ENCODE data around the gene CD63. TPM values are rescaled to one million over a fixed set of nuclear protein-coding genes. Genes with fewer than 3 reads are reported as not detected.

The CD63 gene
- total and polyA plus RNA-seq, 8 donors, result 71.2 to 1,329 (median 464) TPM

DNA sequence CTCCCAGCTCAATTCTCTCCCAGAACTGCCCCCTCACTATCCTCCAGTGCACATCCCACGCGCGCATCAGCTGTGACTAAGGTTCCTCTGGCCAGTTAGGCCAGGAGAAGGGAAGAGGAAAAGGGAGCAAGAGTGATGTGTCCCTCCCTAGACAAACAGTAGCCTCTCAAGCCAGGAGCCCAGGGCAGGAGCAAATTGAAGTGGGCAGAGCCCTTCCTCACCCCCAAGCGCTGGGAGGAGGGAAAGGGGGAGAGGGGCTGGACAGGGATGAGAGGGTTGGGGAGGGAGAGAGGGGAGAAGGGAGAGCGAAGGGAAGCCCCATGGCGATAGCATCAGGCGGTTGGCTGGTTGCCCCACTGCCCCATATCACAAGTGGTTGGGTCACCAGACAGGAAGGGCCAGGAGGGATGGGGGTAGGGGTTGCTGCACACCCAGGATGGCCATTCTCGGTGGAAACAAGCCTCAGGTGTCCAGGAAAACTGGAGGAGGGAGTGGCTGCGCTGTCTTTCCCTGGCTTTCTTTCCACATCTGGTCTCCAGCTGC lies 1.1 kb downstream of the CD63 start:
- Histone ChIP-seq H3K36me3 (peaks cover 31 to 46% (median 40%) of the 10 kb centered on the region in 4 donors), H3K4me3 (peak overlapping the region; percentile 75 to 96 (median 91)), H3K27me3 (no peaks in the 10 kb centered on the region), H3K4me1 (peaks cover 58 to 72% (median 66%) of the 10 kb centered on the region in 4 donors), H3K9me3 (no peaks in the 10 kb centered on the region), H3K27ac (peak overlapping the region; percentile 94 to 100 (median 99))
- no peak for TF ChIP-seq EP300 (IDR thresholded peaks at IDR 0.05)
- peak in 2 of 3 donors; percentile 45 to 46 for TF ChIP-seq POLR2AphosphoS5 (IDR thresholded peaks at IDR 0.05)
- 5 to 14% (median 7%) methylated on average over 9 of the region's 9 CpGs for WGBS, 5 donors
- intact Hi-C loops (cut with DNase I; ENCODE audit: low total_unique reads), result no loop called here
- DNase-seq, result peak; percentile 75 to 80

DNA sequence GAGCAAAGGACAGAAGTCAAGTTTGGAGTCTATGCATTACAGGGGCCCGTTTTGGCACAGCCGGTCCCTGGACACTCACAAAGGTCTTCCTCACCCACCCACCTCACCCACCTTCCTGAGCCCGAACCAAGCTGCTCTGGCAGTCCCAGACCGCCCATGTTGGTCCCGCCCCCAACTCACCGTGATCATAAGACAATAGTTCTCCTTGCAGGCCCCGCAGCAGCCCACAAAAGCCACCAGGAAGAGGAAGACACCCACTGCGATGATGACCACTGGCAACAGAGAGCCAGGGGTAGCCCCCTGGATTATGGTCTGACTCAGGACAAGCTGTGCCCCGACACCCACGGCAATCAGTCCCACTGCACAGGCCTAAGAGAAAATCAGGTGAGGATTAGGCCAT lies 1.8 kb downstream of the CD63 start:
- intact Hi-C loops (cut with DNase I; ENCODE audit: low total_unique reads), result no loop called here
- Histone ChIP-seq H3K36me3 (peaks cover 31 to 48% (median 40%) of the 10 kb centered on the region in 4 donors), H3K27ac (peak overlapping the region; percentile 94 to 100 (median 99)), H3K4me3 (peak overlapping the region; percentile 75 to 96 (median 91)), H3K4me1 (peaks cover 61 to 77% (median 70%) of the 10 kb centered on the region in 4 donors), H3K9me3 (no peaks in the 10 kb centered on the region), H3K27me3 (no peaks in the 10 kb centered on the region)
- 11 to 41% (median 19%) methylated on average over 6 to 10 of the region's 10 CpGs for WGBS, 5 donors
- TF ChIP-seq POLR2A (IDR thresholded peaks at IDR 0.05) (no peak), POLR2AphosphoS5 (IDR thresholded peaks at IDR 0.05) (no peak)
- TF ChIP-seq, protein P1, sequence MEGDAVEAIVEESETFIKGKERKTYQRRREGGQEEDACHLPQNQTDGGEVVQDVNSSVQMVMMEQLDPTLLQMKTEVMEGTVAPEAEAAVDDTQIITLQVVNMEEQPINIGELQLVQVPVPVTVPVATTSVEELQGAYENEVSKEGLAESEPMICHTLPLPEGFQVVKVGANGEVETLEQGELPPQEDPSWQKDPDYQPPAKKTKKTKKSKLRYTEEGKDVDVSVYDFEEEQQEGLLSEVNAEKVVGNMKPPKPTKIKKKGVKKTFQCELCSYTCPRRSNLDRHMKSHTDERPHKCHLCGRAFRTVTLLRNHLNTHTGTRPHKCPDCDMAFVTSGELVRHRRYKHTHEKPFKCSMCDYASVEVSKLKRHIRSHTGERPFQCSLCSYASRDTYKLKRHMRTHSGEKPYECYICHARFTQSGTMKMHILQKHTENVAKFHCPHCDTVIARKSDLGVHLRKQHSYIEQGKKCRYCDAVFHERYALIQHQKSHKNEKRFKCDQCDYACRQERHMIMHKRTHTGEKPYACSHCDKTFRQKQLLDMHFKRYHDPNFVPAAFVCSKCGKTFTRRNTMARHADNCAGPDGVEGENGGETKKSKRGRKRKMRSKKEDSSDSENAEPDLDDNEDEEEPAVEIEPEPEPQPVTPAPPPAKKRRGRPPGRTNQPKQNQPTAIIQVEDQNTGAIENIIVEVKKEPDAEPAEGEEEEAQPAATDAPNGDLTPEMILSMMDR (IDR thresholded peaks at IDR 0.05), result no peak
- DNase-seq, result no peak

DNA sequence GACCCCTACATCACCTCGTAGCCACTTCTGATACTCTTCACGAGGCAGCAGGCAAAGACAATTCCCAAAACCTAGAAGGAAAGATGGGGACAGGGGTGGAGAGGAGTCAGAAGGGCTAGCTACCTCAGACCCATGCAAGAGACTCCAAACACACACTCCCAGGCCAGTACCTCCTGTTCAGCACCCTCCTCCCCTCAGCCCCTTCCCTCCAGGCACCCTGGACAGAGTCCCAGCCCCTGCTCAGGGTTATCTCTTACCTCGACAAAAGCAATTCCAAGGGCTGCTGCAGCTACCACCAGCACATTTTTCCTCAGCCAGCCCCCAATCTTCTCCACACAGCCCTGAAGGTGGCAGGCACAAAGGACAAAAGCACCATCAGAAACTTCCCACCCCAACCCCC lies 3.3 kb downstream of the CD63 start:
- WGBS, 5 donors, result 38 to 49% (median 43%) methylated on average over 3 of the region's 3 CpGs
- Histone ChIP-seq H3K27me3 (no peaks in the 10 kb centered on the region), H3K27ac (peak overlapping the region in 3 of 5 donors; percentile 97 to 100 (median 100)), H3K4me3 (peak overlapping the region in 1 of 4 donors; percentile 89), H3K4me1 (peaks cover 71 to 81% (median 78%) of the 10 kb centered on the region in 4 donors), H3K36me3 (peaks cover 31 to 48% (median 40%) of the 10 kb centered on the region in 4 donors), H3K9me3 (no peaks in the 10 kb centered on the region)
- intact Hi-C loops (cut with DNase I; ENCODE audit: low total_unique reads), result no loop called here
- DNase-seq, result no peak
- TF ChIP-seq, protein P1 (IDR thresholded peaks at IDR 0.05), result no peak
- TF ChIP-seq POLR2A (IDR thresholded peaks at IDR 0.05) (no peak), EP300 (IDR thresholded peaks at IDR 0.05) (no peak), POLR2AphosphoS5 (IDR thresholded peaks at IDR 0.05) (no peak)

DNA sequence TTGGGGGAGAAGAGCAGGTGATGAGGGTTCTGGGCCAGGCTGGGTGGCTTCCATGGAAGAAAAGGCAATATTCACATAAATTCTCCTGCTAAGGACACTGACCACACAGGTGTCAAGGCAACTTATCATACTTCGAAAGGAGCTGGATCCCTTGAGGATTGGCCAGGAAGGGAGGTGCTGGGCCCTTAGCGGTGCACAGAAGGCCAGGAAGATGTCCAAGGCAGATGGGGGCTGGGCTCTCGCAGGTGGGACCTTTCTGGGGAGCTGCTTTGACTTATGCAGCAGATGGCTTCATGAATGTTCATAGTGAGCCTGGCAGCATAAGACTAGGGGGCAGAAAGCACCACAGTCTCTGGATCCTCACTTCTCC lies 3.9 kb downstream of the CD63 start:
- Histone ChIP-seq H3K36me3 (peaks cover 31 to 53% (median 40%) of the 10 kb centered on the region in 4 donors), H3K27me3 (no peaks in the 10 kb centered on the region), H3K27ac (peak overlapping the region in 3 of 5 donors; percentile 39 to 100 (median 97)), H3K9me3 (no peaks in the 10 kb centered on the region), H3K4me3 (peak overlapping the region in 1 of 4 donors; percentile 89), H3K4me1 (peaks cover 71 to 81% (median 78%) of the 10 kb centered on the region in 4 donors)
- intact Hi-C loops (cut with DNase I; ENCODE audit: low total_unique reads), result no loop called here
- 28 to 50% (median 38%) methylated on average over 3 of the region's 3 CpGs for WGBS, 5 donors
- TF ChIP-seq EP300 (IDR thresholded peaks at IDR 0.05) (no peak), POLR2A (IDR thresholded peaks at IDR 0.05) (no peak), POLR2AphosphoS5 (IDR thresholded peaks at IDR 0.05) (no peak)
- TF ChIP-seq, protein P1 (IDR thresholded peaks at IDR 0.05), result no peak
- DNase-seq, result no peak

Measured in stomach (tissue), 9 donors.